GM23248 (cell line): ENCODE results near the gene MTHFD1L. TPM values are rescaled to one million over a fixed set of nuclear protein-coding genes. Genes with fewer than 3 reads are reported as not detected.
A peak's percentile ranks its signal among the peaks of the same experiment; 100 is the strongest.

Experiments
- DNase-seq: peaks from one replicate; pipeline ENCODE4 v3.0.0-alpha.2; 2015
- H2AFZ ChIP-seq: fragments of 200-600 bp; sonication (generic); 2 replicates; pipeline ENCODE4 v1.6.1; 2016; ENCODE audit warnings: antibody characterized with exemption
- H3F3A ChIP-seq: fragments of 200-600 bp; sonication (generic); 2 replicates; pipeline ENCODE4 v1.6.1; 2016; ENCODE audit warnings: mild to moderate bottlenecking, antibody characterized with exemption, mixed run types; ENCODE audit not compliant: insufficient read depth
- H3K27ac ChIP-seq: fragments of 200-600 bp; sonication (generic); 2 replicates; pipeline ENCODE4 v1.5.1; 2016; ENCODE audit warnings: mild to moderate bottlenecking
- H3K27me3 ChIP-seq: fragments of 200-600 bp; sonication (generic); replicated peaks from 2 replicates; pipeline ENCODE4 v1.6.1; 2016; ENCODE audit warnings: mild to moderate bottlenecking; ENCODE audit not compliant: insufficient read depth
- H3K36me3 ChIP-seq: fragments of 200-600 bp; sonication (generic); 2 replicates; pipeline ENCODE4 v1.6.1; 2016; ENCODE audit warnings: low read depth, mild to moderate bottlenecking
- H3K4me1 ChIP-seq: fragments of 200-600 bp; sonication (generic); 2 replicates; pipeline ENCODE4 v1.6.1; 2016; ENCODE audit warnings: mild to moderate bottlenecking; ENCODE audit not compliant: insufficient read depth
- H3K4me2 ChIP-seq: fragments of 200-600 bp; sonication (generic); one replicate; pipeline ENCODE4 v1.6.1; 2016; ENCODE audit warnings: mild to moderate bottlenecking; ENCODE audit not compliant: unreplicated experiment
- H3K4me3 ChIP-seq: fragments of 200-600 bp; sonication (generic); 2 replicates; pipeline ENCODE4 v1.5.1; 2016; ENCODE audit warnings: mild to moderate bottlenecking
- H3K79me2 ChIP-seq: fragments of 200-600 bp; sonication (generic); 2 replicates; pipeline ENCODE4 v1.6.1; 2016; ENCODE audit warnings: mild to moderate bottlenecking; ENCODE audit not compliant: insufficient read depth
- H3K9ac ChIP-seq: fragments of 200-600 bp; sonication (generic); 2 replicates; pipeline ENCODE4 v1.6.1; 2016; ENCODE audit warnings: mild to moderate bottlenecking
- H3K9me2 ChIP-seq: fragments of 200-600 bp; sonication (generic); 2 replicates; pipeline ENCODE4 v1.6.1; 2016; ENCODE audit warnings: mixed run types, mild to moderate bottlenecking, moderate library complexity; ENCODE audit not compliant: insufficient read depth
- H3K9me3 ChIP-seq: fragments of 200-600 bp; sonication (generic); one replicate; pipeline ENCODE4 v1.6.1; 2017; ENCODE audit warnings: low read depth
- H4K20me1 ChIP-seq: fragments of 200-600 bp; sonication (generic); 2 replicates; pipeline ENCODE4 v1.6.0; 2016; ENCODE audit not compliant: insufficient read depth
- EZH2 ChIP-seq: fragments of 200-600 bp; sonication (generic); IDR thresholded peaks from 2 replicates; pipeline ENCODE4 v1.6.1; 2018; ENCODE audit warnings: antibody characterized with exemption, mild to moderate bottlenecking; ENCODE audit not compliant: insufficient read depth, poor library complexity, severe bottlenecking
- EZH2phosphoT487 ChIP-seq: fragments of 200-600 bp; sonication (generic); IDR thresholded peaks from 2 replicates; pipeline ENCODE4 v1.6.1; 2018; ENCODE audit warnings: antibody characterized with exemption, moderate library complexity, mild to moderate bottlenecking, low read depth; ENCODE audit not compliant: insufficient read depth
- WGBS, 2 experiments: methylation state at CpG; one replicate each; pipeline ENCODE4 v1.1.6; 2015 to 2017; ENCODE audit warnings: low lambda C conversion rate in 2 of 2, low coverage in 1 of 2; ENCODE audit errors: missing lambda C conversion rate in 2 of 2; 5-methylcytosine and 5-hydroxymethylcytosine counted together
- in situ Hi-C: fragments of 300-500 bp; cut with MboI; formaldehyde crosslinking; loops from 2 replicates; pipeline ENCODE4 v1.15.0; 2020
- polyA plus RNA-seq: library from polyadenylated mRNA; unstranded; fragments of >200 nt; fragmentation: Nextera tagmentation; extraction: Ambion mirVana; gene quantifications from 2 replicates; pipeline ENCODE4 v1.2.1, GENCODE V29; 2016
- total RNA-seq: library from RNA; depleted of rRNA; stranded (reverse); fragments of >200 nt; shearing (Covaris generic); gene quantifications from 2 replicates; pipeline ENCODE4 v1.2.3, GENCODE V29; 2014

The MTHFD1L gene
- total and polyA plus RNA-seq, 2 experiments from 2014 or later, result 57.6 to 99.6 TPM

- H3K79me2 ChIP-seq, result no peaks in the 10 kb centered on the region
- no peaks in the 10 kb centered on the region for H3K9me3 ChIP-seq
- H3K27me3 ChIP-seq, result no peaks in the 10 kb centered on the region
- in situ Hi-C loops, result no loop called here
- no peaks in the 10 kb centered on the region for H3K9me2 ChIP-seq
- peaks cover 26% of the 10 kb centered on the region for H3K4me1 ChIP-seq
- peak overlapping the region; percentile 52 for H3K4me2 ChIP-seq
- peaks cover 30% of the 10 kb centered on the region for H3K36me3 ChIP-seq
- 31 to 34% methylated on average over 6 of the region's 6 CpGs for WGBS, 2 experiments
- no peak overlapping the region for H3K27ac ChIP-seq
- no peak overlapping the region for H3K9ac ChIP-seq
- H3K4me3 ChIP-seq, result no peak overlapping the region
- DNase-seq, result peak; percentile 51
- H4K20me1 ChIP-seq, result no peaks in the 10 kb centered on the region
- no peak for TF ChIP-seq EZH2phosphoT487
- TF ChIP-seq EZH2, result no peak
- H3F3A ChIP-seq, result peaks cover 49% of the 10 kb centered on the region
- H2AFZ ChIP-seq, result no peak overlapping the region
Observed at GRCh38 chr6:150999576-150999975, 134.1 kb downstream of the MTHFD1L start.

GRCh38 chr6:151001387-151002056, 136.0 kb downstream of the MTHFD1L start:
- no peak overlapping the region for H3K4me3 ChIP-seq
- TF ChIP-seq EZH2phosphoT487, result no peak
- TF ChIP-seq EZH2, result no peak
- H4K20me1 ChIP-seq, result no peaks in the 10 kb centered on the region
- H3K9me2 ChIP-seq, result no peaks in the 10 kb centered on the region
- 99 to 100% methylated on average over 5 of the region's 5 CpGs for WGBS, 2 experiments
- H3K9me3 ChIP-seq, result no peaks in the 10 kb centered on the region
- H3K4me1 ChIP-seq, result peaks cover 37% of the 10 kb centered on the region
- H3K4me2 ChIP-seq, result no peak overlapping the region
- peaks cover 59% of the 10 kb centered on the region for H3F3A ChIP-seq
- in situ Hi-C loops, result no loop called here
- H2AFZ ChIP-seq, result no peak overlapping the region
- H3K36me3 ChIP-seq, result peaks cover 22% of the 10 kb centered on the region; the same call in 1 of the 2 replicates
- DNase-seq, result no peak
- no peaks in the 10 kb centered on the region for H3K27me3 ChIP-seq
- H3K79me2 ChIP-seq, result no peaks in the 10 kb centered on the region
- H3K9ac ChIP-seq, result no peak overlapping the region
- no peak overlapping the region for H3K27ac ChIP-seq

- no peak overlapping the region for H3K4me2 ChIP-seq
Observed at GRCh38 chr6:151002057-151002450, 136.6 kb downstream of the MTHFD1L start.

GRCh38 chr6:151002491-151002935, 137.0 kb downstream of the MTHFD1L start:
- TF ChIP-seq EZH2phosphoT487, result no peak
- no peak for TF ChIP-seq EZH2
- Histone ChIP-seq H3K4me2 (no peak overlapping the region), H3K27ac (no peak overlapping the region), H3F3A (peaks cover 50% of the 10 kb centered on the region), H3K27me3 (no peaks in the 10 kb centered on the region), H3K9me3 (no peaks in the 10 kb centered on the region), H3K4me3 (no peak overlapping the region), H2AFZ (no peak overlapping the region), H4K20me1 (no peaks in the 10 kb centered on the region), H3K79me2 (peaks cover 7% of the 10 kb centered on the region; the same call in 1 of the 2 replicates), H3K9me2 (no peaks in the 10 kb centered on the region), H3K36me3 (peaks cover 24% of the 10 kb centered on the region; the same call in 1 of the 2 replicates), H3K9ac (no peak overlapping the region), H3K4me1 (peaks cover 37% of the 10 kb centered on the region)
- in situ Hi-C loops, result no loop called here
- no peak for DNase-seq
- WGBS, 2 experiments, result 97 to 100% methylated on average over 17 of the region's 17 CpGs

More at GRCh38 chr6:151002057-151002450, 136.6 kb downstream of the MTHFD1L start:
- no peaks in the 10 kb centered on the region for H4K20me1 ChIP-seq
- H3K27ac ChIP-seq, result no peak overlapping the region
- no peaks in the 10 kb centered on the region for H3K9me2 ChIP-seq
- H3K27me3 ChIP-seq, result no peaks in the 10 kb centered on the region
- 87 to 92% methylated on average over 2 of the region's 2 CpGs for WGBS, 2 experiments
- H2AFZ ChIP-seq, result no peak overlapping the region
- peaks cover 21% of the 10 kb centered on the region; the same call in 1 of the 2 replicates for H3K36me3 ChIP-seq
- peaks cover 37% of the 10 kb centered on the region for H3K4me1 ChIP-seq
- H3K79me2 ChIP-seq, result peaks cover 3% of the 10 kb centered on the region; the same call in 1 of the 2 replicates
- H3K9ac ChIP-seq, result no peak overlapping the region
- TF ChIP-seq EZH2phosphoT487 (no peak), EZH2 (no peak)
- no peaks in the 10 kb centered on the region for H3K9me3 ChIP-seq
- in situ Hi-C loops, result no loop called here
- no peak for DNase-seq
- no peak overlapping the region for H3K4me3 ChIP-seq
- peaks cover 55% of the 10 kb centered on the region for H3F3A ChIP-seq
